K562 (cell line): ENCODE measurements around the gene C16orf74. TPM values are rescaled to one million over a fixed set of nuclear protein-coding genes. Genes with fewer than 3 reads are reported as not detected.

Experiments used
- ATAC-seq: fragments of 200-7000 bp; cut with Tn5 transposase; 3 replicates; pipeline ENCODE4 v1.9.1; 2020; ENCODE audit warnings: moderate library complexity
- BruUV-seq: library from RNA; stranded (reverse); fragments of 400-500 nt; replicated peaks from 2 replicates; lab custom pipeline; 2021; lab: Mats Ljungman, UMichigan
- CTCF ChIA-PET: fragments of 300-600 bp; formaldehyde crosslinking; extraction: SDS; loops from one replicate; lab custom pipeline; 2021; ENCODE audit warnings: low intra/inter-chr PET ratio; lab: Yijun Ruan, JAX
- POLR2A ChIA-PET: fragments of 300-600, 350-650 bp; sonication (Branson Sonifier 250); formaldehyde crosslinking; extraction: SDS; loops from one replicate; lab custom pipeline; 2021; ENCODE audit warnings: antibody characterized with exemption, inconsistent platforms; lab: Yijun Ruan, JAX
- DNase-seq, 4 experiments: peaks; one replicate each; pipeline versions ENCODE4 v3.0.0 to v3.0.0-alpha.2; 2011 to 2018; ENCODE audit warnings: low spot score in 3 of 4, mixed read lengths in 3 of 4; ENCODE audit errors: extremely low read depth in 1 of 4
- FAIRE-seq: peaks from 2 replicates; lab custom pipeline; 2011; peaks lifted over from hg19 to GRCh38; lab: Jason Lieb, UNC
- H2AFZ ChIP-seq: 2 replicates; pipeline ENCODE4 v1.6.0; 2011; ENCODE audit warnings: low read depth, low read length, control low read depth, inconsistent platforms
- H3K27ac ChIP-seq: fragments of 200-600 bp; 3 replicates; pipeline ENCODE4 v1.8.0; 2011; ENCODE audit warnings: low read depth, mild to moderate bottlenecking, control low read depth, inconsistent platforms, low read length, moderate library complexity, mixed read lengths; ENCODE audit errors: extremely low read depth
- H3K27me3 ChIP-seq, 2 experiments: fragments of 300-600 bp in 1 of 2; 2 replicates in 1 of 2; 3 replicates in 1 of 2; pipeline versions ENCODE4 v1.6.0 to v1.8.0; 2011; ENCODE audit warnings: inconsistent platforms in 2 of 2, low read length in 2 of 2, mild to moderate bottlenecking in 1 of 2, mixed read lengths in 1 of 2, moderate library complexity in 1 of 2; ENCODE audit not compliant: control insufficient read depth in 2 of 2, insufficient read depth in 2 of 2
- H3K36me3 ChIP-seq: fragments of 300-600 bp; 3 replicates; pipeline ENCODE4 v1.8.0; 2011; ENCODE audit warnings: mild to moderate bottlenecking, low read length, inconsistent platforms; ENCODE audit not compliant: control insufficient read depth, insufficient read depth
- H3K4me1 ChIP-seq, 2 experiments: fragments of 200-600 bp in 1 of 2; replicated peaks in 1 of 2; 2 replicates in 1 of 2; 3 replicates in 1 of 2; pipeline versions ENCODE4 v1.5.1 to v1.8.0; 2011; ENCODE audit warnings: inconsistent platforms in 2 of 2, low read length in 2 of 2, mild to moderate bottlenecking in 1 of 2, mixed read lengths in 1 of 2, moderate library complexity in 1 of 2; ENCODE audit not compliant: control insufficient read depth in 2 of 2, insufficient read depth in 2 of 2
- H3K4me2 ChIP-seq: 2 replicates; pipeline ENCODE4 v1.6.1; 2011; ENCODE audit warnings: low read length, control low read depth, inconsistent platforms, mixed read lengths; ENCODE audit not compliant: insufficient read depth
- H3K4me3 ChIP-seq: fragments of 200-600 bp; sonication (generic), shearing (Covaris generic); 2 replicates; pipeline ENCODE4 v1.5.1; 2016; ENCODE audit warnings: control low read depth, inconsistent platforms
- H3K79me2 ChIP-seq: fragments of 200-600 bp; 3 replicates; pipeline ENCODE4 v1.8.0; 2011; ENCODE audit warnings: low read length, inconsistent platforms; ENCODE audit not compliant: control insufficient read depth, insufficient read depth
- H3K9ac ChIP-seq, 2 experiments: 2 replicates each; pipeline versions ENCODE4 v1.6.0 to v1.6.1; 2011; ENCODE audit warnings: low read depth in 2 of 2, low read length in 2 of 2, control low read depth in 1 of 2, inconsistent platforms in 1 of 2, mild to moderate bottlenecking in 1 of 2, mixed read lengths in 1 of 2; ENCODE audit not compliant: insufficient read depth in 1 of 2
- H3K9me1 ChIP-seq: one replicate; pipeline ENCODE4 v1.6.0; 2011; ENCODE audit warnings: inconsistent platforms, mild to moderate bottlenecking, low read length, moderate library complexity; ENCODE audit not compliant: control insufficient read depth, insufficient read depth
- H3K9me3 ChIP-seq: replicated peaks from 2 replicates; pipeline ENCODE4 v1.5.1; 2011; ENCODE audit warnings: low read depth, low read length, inconsistent platforms; ENCODE audit not compliant: control insufficient read depth, insufficient read depth
- H4K20me1 ChIP-seq: replicated peaks from 2 replicates; pipeline ENCODE4 v1.6.1; 2011; ENCODE audit warnings: low read length, inconsistent platforms, mixed read lengths; ENCODE audit not compliant: control insufficient read depth, insufficient read depth
- ARID3B ChIP-seq: fragments of 250-450 bp; sonication (Bioruptor Pico); IDR thresholded peaks from 2 replicates; pipeline ENCODE4 v1.4.0; 2020; ENCODE audit warnings: borderline replicate concordance
- CBX2 ChIP-seq: fragments of 200-600 bp; sonication (generic); IDR thresholded peaks from one replicate; pipeline ENCODE4 v1.6.1; 2012; ENCODE audit warnings: mild to moderate bottlenecking, low read length, inconsistent platforms; ENCODE audit not compliant: insufficient read depth, poor library complexity, severe bottlenecking
- HOXB6 ChIP-seq: fragments of 250-450 bp; sonication (Bioruptor Pico); IDR thresholded peaks from 2 replicates; pipeline ENCODE4 v1.5.1; 2022; ENCODE audit warnings: mild to moderate bottlenecking, borderline replicate concordance
- JUND ChIP-seq, 2 experiments: IDR thresholded peaks; 2 replicates in 1 of 2; 3 replicates in 1 of 2; pipeline ENCODE4 v1.6.1; 2011; ENCODE audit warnings: borderline replicate concordance in 2 of 2, low read depth in 2 of 2, low read length in 2 of 2, improper control_type of control experiment in 1 of 2, missing biosample characterization in 1 of 2, missing genetic modification characterization in 1 of 2, missing genetic modification reagents in 1 of 2
- MCM5 ChIP-seq: fragments of 450-650 bp; IDR thresholded peaks from 2 replicates; pipeline ENCODE4 v1.6.1; 2016; ENCODE audit warnings: low read depth
- NCOA2 ChIP-seq, 2 experiments: fragments of 450-650 bp; IDR thresholded peaks; 2 replicates each; pipeline ENCODE4 v1.6.1; 2018; ENCODE audit warnings: mild to moderate bottlenecking in 2 of 2, moderate library complexity in 1 of 2; ENCODE audit not compliant: partially characterized antibody in 2 of 2
- NR2C2 ChIP-seq, 2 experiments: fragments of 200-800 bp in 1 of 2; sonication (Bioruptor generic) in 1 of 2; sonication (generic) in 1 of 2; formaldehyde crosslinking in 1 of 2; IDR thresholded peaks; 2 replicates each; pipeline versions ENCODE4 v1.6.1 to v1.8.0; 2016 to 2022; ENCODE audit warnings: mild to moderate bottlenecking in 1 of 2, missing compliant biosample characterization in 1 of 2, missing genetic modification characterization in 1 of 2, missing genetic modification reagents in 1 of 2
- PHB ChIP-seq: fragments of 250-450 bp; sonication (Bioruptor Pico); IDR thresholded peaks from 2 replicates; pipeline ENCODE4 v1.5.0; 2021
- PKNOX1 ChIP-seq: fragments of 450-650 bp; IDR thresholded peaks from 2 replicates; pipeline ENCODE4 v1.6.1; 2016
- RBFOX2 ChIP-seq: fragments of 200-400 bp; formaldehyde crosslinking; IDR thresholded peaks from 2 replicates; pipeline ENCODE4 v1.6.1; 2017; ENCODE audit warnings: low read depth, mild to moderate bottlenecking, low read length, moderate library complexity
- SNRNP70 ChIP-seq: fragments of 200-400 bp; formaldehyde crosslinking; optimal IDR thresholded peaks from 2 replicates; pipeline ENCODE3; 2017; ENCODE audit warnings: low read depth, low read length
- SRSF3 ChIP-seq: fragments of 200-400 bp; formaldehyde crosslinking; IDR thresholded peaks from 2 replicates; pipeline ENCODE4 v1.6.1; 2016; ENCODE audit warnings: mild to moderate bottlenecking, low read length, moderate library complexity; ENCODE audit not compliant: insufficient read depth
- YY1 ChIP-seq, 3 experiments: IDR thresholded peaks; 2 replicates each; pipeline ENCODE4 v1.6.1; 2011; ENCODE audit warnings: low read length in 2 of 3, mild to moderate bottlenecking in 2 of 3, moderate library complexity in 2 of 3, borderline replicate concordance in 1 of 3, control low read depth in 1 of 3, low read depth in 1 of 3; ENCODE audit not compliant: insufficient read depth in 3 of 3, insufficient replicate concordance in 2 of 3, control insufficient read depth in 1 of 3, insufficient read length in 1 of 3; ENCODE audit errors: extremely low read depth in 1 of 3
- ZFP30 ChIP-seq: fragments of 250-450 bp; sonication (Bioruptor Pico); IDR thresholded peaks from 2 replicates; pipeline ENCODE4 v1.8.0; 2022; ENCODE audit warnings: moderate library complexity, mild to moderate bottlenecking, inconsistent platforms, borderline replicate concordance
- ZNF561 ChIP-seq: fragments of 450-650 bp; formaldehyde crosslinking; conservative IDR thresholded peaks from 2 replicates; pipeline ENCODE4 v1.4.0; 2020; ENCODE audit warnings: mild to moderate bottlenecking, moderate library complexity
- ZNF77 ChIP-seq: fragments of 250-450 bp; sonication (Bioruptor Pico); IDR thresholded peaks from 2 replicates; pipeline ENCODE4 v1.5.0; 2020
- WGBS: fragments of 100-300 bp; shearing (Covaris generic); methylation state at CpG from one replicate; pipeline ENCODE4 v1.1.6; 2016; ENCODE audit warnings: low coverage, mixed read lengths; ENCODE audit not compliant: insufficient coverage; ENCODE audit errors: missing lambda C conversion rate; 5-methylcytosine and 5-hydroxymethylcytosine counted together
- in situ Hi-C: fragments of 300-500 bp; cut with MboI; formaldehyde crosslinking; loops from 4 replicates; pipeline ENCODE4 v1.15.0; 2018; ENCODE audit warnings: inconsistent platforms, mixed read lengths
- intact Hi-C: fragments of 100-400 bp; cut with micrococcal nuclease; formaldehyde crosslinking; loops from 2 replicates; pipeline ENCODE4 v1.14.2; 2022
- polyA plus RNA-seq, 8 experiments: library from polyadenylated mRNA; depleted of rRNA in 4 of 8; stranded (reverse) in 5 of 8; unstranded in 3 of 8; fragments of >200 nt; fragmentation: Nextera tagmentation in 2 of 8; fragmentation: Illumina TruSeq in 1 of 8; extraction: Ambion mirVana in 2 of 8; extraction: Trizol in 1 of 8; gene quantifications; 2 replicates each; pipeline versions ENCODE4 v1.2.1 to v1.2.3, GENCODE V29; 2011 to 2014; ENCODE audit warnings: inconsistent platforms in 1 of 8, missing spikeins in 1 of 8
- total RNA-seq, 7 experiments: library from RNA; depleted of rRNA in 6 of 7; stranded (reverse); fragments of >200 nt in 6 of 7; fragmentation: Illumina TruSeq in 2 of 7; extraction: Trizol in 2 of 7; gene quantifications; 2 replicates each; pipeline versions ENCODE4 v1.2.1 to v1.2.3, GENCODE V29; 2011 to 2021; ENCODE audit warnings: low replicate concordance in 1 of 7

The C16orf74 gene
- total and polyA plus RNA-seq, 9 of the 15 experiments (the other 6 are each of a cell fraction or from before 2014, with no cell fraction given), result not detected

- no peak for TF ChIP-seq ZFP30 (CRISPR knock-in tag)
- no peak for TF ChIP-seq SNRNP70
- TF ChIP-seq HOXB6 (CRISPR knock-in tag), result no peak
- TF ChIP-seq NCOA2 (IDR thresholded peaks at IDR 0.05; ENCODE audit: partially characterized antibody in 2 of 2), result no peak
- TF ChIP-seq MCM5, result no peak
- no peak for TF ChIP-seq SRSF3
- no peak for TF ChIP-seq ZNF561
- no peak for TF ChIP-seq ZNF77 (CRISPR knock-in tag)
- TF ChIP-seq RBFOX2, result no peak
- no peak for TF ChIP-seq JUND (IDR thresholded peaks at IDR 0.05; ENCODE audit: borderline replicate concordance, low read depth, low read length)
- no peak for TF ChIP-seq JUND (tag; IDR thresholded peaks at IDR 0.05; ENCODE audit: borderline replicate concordance, low read depth, low read length)
- no peak for TF ChIP-seq PHB (CRISPR knock-in tag)
- TF ChIP-seq NR2C2 (CRISPR knock-in tag; IDR thresholded peaks at IDR 0.05), result no peak
- no peak for TF ChIP-seq NR2C2 (tag; IDR thresholded peaks at IDR 0.05)
- TF ChIP-seq, all 486 proteins: peak for 0
These were observed 19.8 kb upstream of the C16orf74 start (continued) for GRCh38 chr16:85770741-85771140.

- ChIA-PET CTCF (interaction anchor here (0.6 kb wide), 1 partner anchor 11 kb away, joined by 3 read pairs; no protein-coding TSS in a partner anchor), POLR2A (interaction anchor here (0.6 to 1.6 kb wide), 2 partner anchors 14 to 57 kb away, joined by 3 read pairs; no protein-coding TSS in a partner anchor)
- TF ChIP-seq CBX2 (no peak), ARID3B (CRISPR knock-in tag) (no peak), PKNOX1 (no peak), YY1 (IDR thresholded peaks at IDR 0.05; ENCODE audit: borderline replicate concordance in 1 of 3, control insufficient read depth in 1 of 3, extremely low read depth in 1 of 3, insufficient read depth in 3 of 3, insufficient read length in 1 of 3, insufficient replicate concordance in 2 of 3, low read depth in 1 of 3, low read length in 2 of 3) (peak in 1 of 3 experiments; percentile 37)
- FAIRE-seq (no peak), DNase-seq (no peak), ATAC-seq (no peak)
- Histone ChIP-seq H2AFZ (no peak overlapping the region), H4K20me1 (no peaks in the 10 kb centered on the region), H3K9ac (peak overlapping the region in 1 of 2 experiments; percentile 6; a peak in 1 of 4 replicates), H3K36me3 (no peaks in the 10 kb centered on the region), H3K79me2 (no peaks in the 10 kb centered on the region), H3K27ac (no peak overlapping the region), H3K4me3 (no peak overlapping the region), H3K27me3 (peaks cover 12 to 23% of the 10 kb centered on the region in 2 experiments; a peak in 4 of 5 replicates), H3K9me1 (no peaks in the 10 kb centered on the region), H3K9me3 (no peaks in the 10 kb centered on the region), H3K4me1 (peaks cover 0 to 4% of the 10 kb centered on the region in 2 experiments; a peak in 3 of 5 replicates), H3K4me2 (no peak overlapping the region)
- 42% methylated on average over 2 of the region's 2 CpGs for WGBS
- intact Hi-C loops, result no loop called here
- in situ Hi-C loops, result no loop called here
- no TSS peak for BruUV-seq
These were observed 17.3 kb upstream of the C16orf74 start for GRCh38 chr16:85768199-85768598.
